K562 (cell line): ENCODE measurements around the gene FTO. TPM values are rescaled to one million over a fixed set of nuclear protein-coding genes. Genes with fewer than 3 reads are reported as not detected.

ENCODE experiments used
- CREM ChIP-seq: IDR thresholded peaks from 2 replicates; pipeline ENCODE4 v1.6.1; 2014; ENCODE audit warnings: antibody characterized with exemption, low read depth
- LCOR ChIP-seq: sonication (generic); formaldehyde crosslinking; IDR thresholded peaks from 2 replicates; pipeline ENCODE4 v1.8.0; 2022; ENCODE audit warnings: mild to moderate bottlenecking, missing genetic modification reagents
- NCOA1 ChIP-seq: fragments of 450-650 bp; IDR thresholded peaks from 2 replicates; pipeline ENCODE4 v1.6.1; 2016; ENCODE audit warnings: low read depth
- PHTF2 ChIP-seq: fragments of 250-450 bp; sonication (Bioruptor Pico); IDR thresholded peaks from 2 replicates; pipeline ENCODE4 v1.5.0; 2021; ENCODE audit warnings: mild to moderate bottlenecking
- POLR2B ChIP-seq: fragments of 450-650 bp; IDR thresholded peaks from 2 replicates; pipeline ENCODE4 v1.6.1; 2018; ENCODE audit warnings: low read depth; ENCODE audit not compliant: partially characterized antibody
- TGIF2 ChIP-seq: sonication (generic); formaldehyde crosslinking; IDR thresholded peaks from 2 replicates; pipeline ENCODE4 v1.8.1; 2022; ENCODE audit warnings: mild to moderate bottlenecking, missing genetic modification reagents, moderate library complexity
- U2AF1 ChIP-seq: fragments of 200-400 bp; formaldehyde crosslinking; optimal IDR thresholded peaks from 2 replicates; pipeline ENCODE3; 2017; ENCODE audit warnings: mild to moderate bottlenecking, low read depth, low read length, moderate library complexity
- ZNF408 ChIP-seq: fragments of 250-450 bp; sonication (Bioruptor Pico); IDR thresholded peaks from 2 replicates; pipeline ENCODE4 v1.4.0; 2020; ENCODE audit warnings: low read depth, mild to moderate bottlenecking, moderate library complexity
- polyA plus RNA-seq, 8 experiments: library from polyadenylated mRNA; depleted of rRNA in 4 of 8; stranded (reverse) in 5 of 8; unstranded in 3 of 8; fragments of >200 nt; fragmentation: Nextera tagmentation in 2 of 8; fragmentation: Illumina TruSeq in 1 of 8; extraction: Ambion mirVana in 2 of 8; extraction: Trizol in 1 of 8; gene quantifications; 2 replicates each; pipeline versions ENCODE4 v1.2.1 to v1.2.3, GENCODE V29; 2011 to 2014; ENCODE audit warnings: inconsistent platforms in 1 of 8, missing spikeins in 1 of 8
- total RNA-seq, 7 experiments: library from RNA; depleted of rRNA in 6 of 7; stranded (reverse); fragments of >200 nt in 6 of 7; fragmentation: Illumina TruSeq in 2 of 7; extraction: Trizol in 2 of 7; gene quantifications; 2 replicates each; pipeline versions ENCODE4 v1.2.1 to v1.2.3, GENCODE V29; 2011 to 2021; ENCODE audit warnings: low replicate concordance in 1 of 7
- TF ChIP-seq, protein P1 (sequence below): fragments of 450-650 bp; formaldehyde crosslinking; IDR thresholded peaks from 2 replicates; pipeline ENCODE4 v1.4.0; 2020; ENCODE audit warnings: mild to moderate bottlenecking, mixed read lengths
- TF ChIP-seq, protein P2 (sequence below): sonication (generic); formaldehyde crosslinking; IDR thresholded peaks from 2 replicates; pipeline ENCODE4 v1.8.0; 2022; ENCODE audit warnings: missing genetic modification reagents, mild to moderate bottlenecking, borderline replicate concordance

FTO gene
- total and polyA plus RNA-seq, 9 of the 15 experiments (the other 6 are each of a cell fraction or from before 2014, with no cell fraction given): 11.3 to 27.7 (median 25.5) TPM

DNA sequence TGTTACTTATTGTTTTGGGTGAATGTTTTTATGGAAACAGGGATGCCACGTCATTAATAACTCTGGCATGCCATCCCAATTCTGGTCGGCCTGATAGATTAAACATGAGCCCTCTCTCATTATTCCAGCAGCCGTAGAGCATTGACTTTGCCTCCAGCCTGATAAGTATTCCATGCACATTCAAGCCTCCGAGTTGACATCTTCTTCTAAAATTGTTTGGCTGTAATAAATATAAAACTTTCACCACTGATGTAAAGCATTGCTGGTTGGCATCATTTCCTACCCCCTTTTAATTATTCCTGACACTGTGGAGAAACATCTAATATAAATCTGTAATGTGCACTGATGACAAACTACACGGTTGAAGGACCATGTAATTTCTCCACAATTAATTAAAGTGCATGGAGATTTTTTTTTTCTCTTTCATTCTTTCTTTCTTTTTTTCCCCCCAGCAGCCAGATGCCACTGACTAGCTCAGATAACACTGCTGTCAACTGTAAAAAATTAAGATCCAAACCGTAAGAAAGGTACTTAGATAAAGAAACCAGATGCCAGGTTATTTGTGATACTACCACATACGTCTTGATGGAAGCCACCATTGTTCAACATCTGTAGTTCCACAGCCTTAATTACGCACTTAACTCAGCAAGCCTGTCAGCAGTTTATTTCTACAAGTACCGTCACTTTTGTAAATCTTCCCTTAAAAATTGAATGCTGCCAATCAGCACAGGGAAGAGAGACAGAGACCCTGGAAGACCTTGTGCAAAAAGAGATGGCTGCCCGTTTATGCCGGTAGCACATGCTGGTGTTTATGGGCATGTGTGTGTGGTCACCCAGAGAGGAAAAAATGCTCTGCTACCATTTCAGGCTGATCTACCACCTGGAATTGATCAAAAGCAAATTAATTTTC lies 344.9 kb downstream of the FTO start (continued):
- TF ChIP-seq, protein P1, sequence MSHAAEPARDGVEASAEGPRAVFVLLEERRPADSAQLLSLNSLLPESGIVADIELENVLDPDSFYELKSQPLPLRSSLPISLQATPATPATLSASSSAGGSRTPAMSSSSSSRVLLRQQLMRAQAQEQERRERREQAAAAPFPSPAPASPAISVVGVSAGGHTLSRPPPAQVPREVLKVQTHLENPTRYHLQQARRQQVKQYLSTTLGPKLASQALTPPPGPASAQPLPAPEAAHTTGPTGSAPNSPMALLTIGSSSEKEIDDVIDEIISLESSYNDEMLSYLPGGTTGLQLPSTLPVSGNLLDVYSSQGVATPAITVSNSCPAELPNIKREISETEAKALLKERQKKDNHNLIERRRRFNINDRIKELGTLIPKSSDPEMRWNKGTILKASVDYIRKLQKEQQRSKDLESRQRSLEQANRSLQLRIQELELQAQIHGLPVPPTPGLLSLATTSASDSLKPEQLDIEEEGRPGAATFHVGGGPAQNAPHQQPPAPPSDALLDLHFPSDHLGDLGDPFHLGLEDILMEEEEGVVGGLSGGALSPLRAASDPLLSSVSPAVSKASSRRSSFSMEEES (CRISPR knock-in tag): no peak
- TF ChIP-seq CREM (no peak), LCOR (CRISPR knock-in tag) (no peak), POLR2B (no peak), U2AF1 (no peak), PHTF2 (no peak), TGIF2 (CRISPR knock-in tag) (no peak), ZNF408 (CRISPR knock-in tag) (no peak), NCOA1 (no peak)
- TF ChIP-seq, protein P2, sequence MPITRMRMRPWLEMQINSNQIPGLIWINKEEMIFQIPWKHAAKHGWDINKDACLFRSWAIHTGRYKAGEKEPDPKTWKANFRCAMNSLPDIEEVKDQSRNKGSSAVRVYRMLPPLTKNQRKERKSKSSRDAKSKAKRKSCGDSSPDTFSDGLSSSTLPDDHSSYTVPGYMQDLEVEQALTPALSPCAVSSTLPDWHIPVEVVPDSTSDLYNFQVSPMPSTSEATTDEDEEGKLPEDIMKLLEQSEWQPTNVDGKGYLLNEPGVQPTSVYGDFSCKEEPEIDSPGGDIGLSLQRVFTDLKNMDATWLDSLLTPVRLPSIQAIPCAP (CRISPR knock-in tag): no peak
